Measurements from ENCODE around the gene MEGF9.

Gene MEGF9

DNA sequence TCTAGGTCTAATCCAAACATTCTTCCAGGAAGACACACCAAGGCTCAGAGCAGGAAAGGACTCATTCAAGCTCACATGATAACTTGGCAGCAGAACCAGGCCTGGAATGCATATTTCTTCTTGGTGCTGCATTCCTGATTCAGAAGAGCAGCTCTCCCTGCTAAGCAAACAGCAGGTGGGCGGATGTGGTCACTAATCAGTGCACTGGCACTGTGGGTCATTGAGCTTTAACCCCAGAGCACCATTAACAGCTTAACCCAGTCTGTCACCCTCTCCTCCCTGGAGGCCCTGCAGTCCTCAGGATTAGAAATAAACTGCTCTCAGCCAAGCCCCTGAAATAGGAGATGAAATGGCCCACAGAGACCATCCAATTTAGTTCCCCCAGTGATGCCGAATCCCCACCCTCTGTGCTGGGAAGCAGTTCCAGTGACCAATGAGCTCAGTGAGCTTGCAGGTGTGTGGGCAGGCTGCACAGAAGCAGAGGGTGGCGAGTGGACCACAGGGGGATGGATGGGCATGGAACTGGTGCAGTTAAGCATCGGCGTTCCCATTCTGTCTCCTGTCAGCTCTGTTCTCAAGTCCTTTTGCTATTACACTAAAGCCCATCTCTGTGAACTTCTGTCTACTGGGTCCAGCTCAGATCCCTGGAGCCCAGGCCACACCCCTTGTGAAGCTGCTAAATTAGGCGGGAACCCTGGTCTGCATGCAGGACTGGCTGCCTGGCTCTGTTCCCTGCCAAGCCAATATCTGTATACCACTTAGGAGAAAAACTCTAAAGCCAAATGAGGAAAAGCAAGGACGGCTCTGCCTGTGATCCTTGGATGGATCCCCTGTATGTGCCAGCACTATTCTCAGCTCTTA lies 16.6 kb upstream of the MEGF9 start:
- DNase-seq = no peak

DNA sequence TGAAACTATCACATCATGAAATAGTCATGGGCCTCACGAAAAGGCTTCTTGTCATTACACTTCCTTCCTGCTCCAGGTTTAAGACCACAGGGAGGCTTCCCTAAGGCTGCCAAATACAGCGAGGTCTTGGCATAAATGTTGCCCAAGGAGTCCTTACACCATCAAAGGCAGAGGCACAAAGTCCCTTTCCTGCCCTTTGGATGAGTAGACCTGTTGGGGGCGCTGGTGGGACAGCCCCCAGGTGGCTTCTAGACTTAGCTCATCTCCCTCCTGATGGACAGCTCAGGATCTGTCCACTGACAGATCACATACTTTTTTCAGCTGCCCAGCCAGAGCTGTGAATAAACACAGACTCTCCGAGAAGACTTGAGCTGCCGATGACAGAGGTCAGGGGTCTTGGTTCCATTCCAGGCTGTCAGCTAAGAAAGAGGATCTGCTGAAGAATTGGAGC lies 15.5 kb upstream of the MEGF9 start:
- DNase-seq = no peak

DNA sequence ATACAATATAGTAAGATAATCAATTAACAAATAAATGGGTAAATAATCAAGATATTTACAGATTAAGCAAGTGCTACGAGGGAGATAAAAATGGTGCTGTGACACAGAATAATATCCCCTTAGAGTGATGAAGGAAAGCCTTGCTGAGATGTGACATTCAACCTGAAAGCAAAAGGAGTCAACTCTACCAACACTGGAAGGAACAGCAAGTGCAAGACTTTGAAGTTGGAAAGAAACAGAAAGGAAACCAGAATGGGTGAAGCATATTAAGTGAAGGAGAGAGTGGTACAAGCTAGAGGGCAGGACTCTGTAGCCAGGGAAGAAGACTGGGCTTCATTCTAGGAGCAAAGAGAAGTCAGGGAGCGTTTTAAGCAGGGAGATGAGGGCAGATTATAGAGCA lies 12.2 kb upstream of the MEGF9 start:
- no peak for DNase-seq

DNA sequence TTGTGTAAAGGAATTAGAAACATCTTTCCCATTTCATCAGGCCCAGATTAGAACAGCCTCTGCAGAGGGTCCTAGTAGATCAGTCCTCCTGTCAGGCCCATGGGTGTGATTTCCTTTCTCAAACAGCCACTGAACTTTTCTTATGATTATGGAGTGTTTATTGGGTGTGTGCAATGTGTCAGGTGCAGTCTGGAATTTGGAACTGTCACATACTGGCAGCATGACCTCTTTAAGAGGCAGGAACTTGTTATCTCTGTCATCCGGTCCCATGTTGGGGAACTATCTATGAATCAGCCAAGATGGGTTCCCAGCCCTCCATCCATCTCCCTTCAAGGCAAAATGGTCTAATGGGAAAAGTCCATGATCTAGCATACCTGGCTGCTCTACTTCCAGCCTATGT lies 11.6 kb upstream of the MEGF9 start:
- no peak for DNase-seq

DNA sequence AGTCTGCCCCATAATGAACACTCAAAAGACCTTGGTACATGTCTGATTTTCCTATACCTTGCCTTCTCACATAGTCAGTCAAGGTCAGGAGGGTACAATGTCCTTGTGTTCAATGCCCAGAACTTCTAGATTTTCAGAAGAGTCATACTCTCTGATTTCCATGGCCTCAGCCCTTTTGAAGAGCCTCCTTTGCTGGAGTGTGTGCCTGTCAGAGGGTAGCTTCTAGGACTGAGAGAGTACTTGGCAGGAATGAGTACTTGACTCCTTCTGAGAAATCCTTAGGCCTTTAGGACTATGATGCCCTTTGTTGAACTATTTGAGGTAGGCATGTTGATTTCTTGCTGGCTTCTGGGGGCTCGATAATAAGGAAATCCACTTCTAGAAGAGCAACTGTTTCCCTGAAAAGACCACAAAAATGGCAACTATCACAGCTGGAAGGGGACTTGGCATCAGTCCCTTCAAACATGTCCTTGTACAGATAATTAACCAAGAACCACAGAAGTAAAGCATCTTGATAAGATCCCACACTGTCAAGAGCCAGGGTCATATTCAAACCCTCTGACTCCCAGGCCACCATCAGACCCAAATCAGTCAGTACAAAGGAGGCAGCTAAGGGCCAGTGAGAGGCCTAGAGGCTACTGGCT lies 10.6 kb upstream of the MEGF9 start:
- no peak for DNase-seq

DNA sequence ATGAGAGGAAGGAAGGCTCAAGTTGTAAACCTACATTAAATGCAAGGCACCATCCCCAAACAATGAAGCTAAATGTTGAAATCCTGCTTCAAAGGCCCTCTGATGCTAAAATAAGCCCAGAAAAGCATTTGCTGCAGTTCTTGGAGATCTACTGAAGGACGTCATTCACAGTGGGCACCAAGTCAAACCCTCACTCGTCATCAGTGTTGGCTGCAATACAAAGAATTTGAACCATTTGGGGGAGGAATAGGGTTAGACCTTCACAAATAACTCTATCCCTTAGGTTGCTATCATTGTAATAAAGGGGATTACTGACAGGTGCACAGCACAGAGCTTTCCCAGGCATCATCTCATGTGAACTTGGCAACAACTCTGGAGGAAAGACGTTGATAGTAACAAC lies 9.3 kb upstream of the MEGF9 start:
- DNase-seq = no peak

DNA sequence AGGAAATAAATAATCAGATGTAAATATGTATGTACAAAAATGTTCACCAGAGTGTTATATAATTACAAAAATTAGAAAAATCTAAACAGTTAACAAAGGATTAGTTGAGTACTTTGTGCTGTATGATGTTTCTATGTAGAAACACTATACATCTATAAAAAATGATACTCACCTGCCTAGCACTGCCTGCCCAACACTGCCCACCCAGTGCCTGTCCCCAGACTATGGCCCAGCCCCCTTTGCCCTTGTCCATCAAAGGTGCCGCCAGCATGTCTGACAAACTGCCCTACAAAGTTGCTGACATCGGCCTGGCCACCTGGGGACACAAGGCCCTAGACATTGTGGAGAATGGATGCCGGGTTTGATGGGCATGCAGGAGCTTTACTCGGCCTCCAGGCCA lies 6.1 kb upstream of the MEGF9 start:
- DNase-seq = no peak

DNA sequence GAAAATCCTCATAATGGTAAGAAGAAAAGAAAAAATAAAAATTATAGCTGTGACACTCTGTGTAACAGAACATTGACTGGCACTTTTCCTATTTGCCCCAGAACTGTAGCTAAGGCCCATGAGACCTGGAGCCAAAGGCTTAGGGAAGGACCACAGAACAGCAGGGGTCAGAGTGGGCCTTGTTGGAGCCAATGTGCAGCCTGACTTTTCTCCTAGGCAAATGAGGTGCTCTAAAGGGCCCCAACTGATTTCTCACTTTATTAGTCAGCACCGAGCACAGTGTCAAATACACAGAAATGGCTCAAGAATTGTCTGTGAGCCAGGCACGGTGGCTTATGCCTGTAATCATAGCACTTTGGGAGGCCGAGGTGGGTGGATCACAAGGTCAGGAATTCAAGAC lies 4.0 kb upstream of the MEGF9 start:
- no peak for DNase-seq

DNA sequence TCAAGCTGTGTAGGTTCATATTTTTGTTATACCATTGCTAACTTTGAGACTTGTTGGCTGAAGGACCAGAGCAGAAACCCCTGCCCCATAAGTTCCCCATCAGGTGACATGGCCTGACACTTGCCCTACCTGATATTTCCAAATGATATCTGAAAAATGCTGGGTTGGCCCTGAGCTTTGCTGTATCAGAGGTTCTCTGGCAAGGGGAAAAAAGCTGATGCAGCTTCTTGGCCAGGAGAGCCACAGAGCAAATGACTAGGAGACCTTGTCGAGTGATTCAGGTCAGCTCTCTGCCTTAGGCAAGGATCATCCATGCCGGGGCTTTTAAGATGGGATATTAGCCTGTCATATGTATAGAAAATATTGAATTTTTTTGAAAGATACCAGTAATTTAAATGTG lies 2.9 kb upstream of the MEGF9 start:
- DNase-seq = no peak

DNA sequence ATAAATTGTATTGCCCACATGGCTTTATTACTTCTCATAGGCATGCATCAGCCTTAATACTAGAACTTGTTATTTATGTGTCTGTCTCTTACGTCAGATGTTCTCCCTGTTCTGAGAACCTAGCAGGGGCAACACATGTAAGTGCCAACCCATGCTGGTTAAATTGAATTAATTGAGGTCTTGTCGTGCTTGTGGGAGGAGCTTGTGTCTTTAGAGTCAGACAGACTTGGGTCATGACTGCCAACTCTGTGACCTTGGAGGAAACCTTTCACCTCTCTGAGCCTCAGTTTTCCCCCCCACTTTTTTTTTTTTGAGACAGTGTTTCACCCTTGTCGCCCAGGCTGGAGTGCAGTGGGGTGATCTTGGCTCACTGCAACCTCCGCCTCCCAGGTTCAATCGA lies 2.2 kb upstream of the MEGF9 start:
- DNase-seq = no peak

DNA sequence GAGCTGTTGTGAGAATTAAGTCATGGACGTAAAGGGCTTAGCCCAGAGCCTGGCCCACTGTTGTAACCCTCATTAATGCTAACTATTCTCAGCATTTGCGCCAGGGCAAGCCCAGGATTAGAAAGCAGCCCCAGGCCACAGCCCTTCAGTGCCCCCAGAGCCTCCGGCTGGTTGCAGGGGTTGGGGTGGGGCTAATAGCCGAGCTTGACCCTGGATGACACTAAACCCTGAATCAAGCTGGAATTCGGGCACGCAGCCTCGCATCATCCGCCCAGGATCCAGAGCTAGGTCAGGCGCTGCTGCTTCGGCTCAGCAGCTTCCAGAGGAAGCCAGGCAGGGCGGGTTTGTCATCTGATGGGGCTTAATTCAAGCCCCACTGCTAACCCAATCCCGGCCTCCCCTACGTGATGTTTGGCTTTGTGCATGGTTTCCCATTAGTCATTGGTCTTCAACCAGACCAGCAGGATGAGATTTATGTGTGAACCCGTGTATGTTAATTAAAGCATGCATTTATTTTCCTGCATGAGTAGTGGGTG lies 1.2 kb upstream of the MEGF9 start:
- no peak for DNase-seq

DNA sequence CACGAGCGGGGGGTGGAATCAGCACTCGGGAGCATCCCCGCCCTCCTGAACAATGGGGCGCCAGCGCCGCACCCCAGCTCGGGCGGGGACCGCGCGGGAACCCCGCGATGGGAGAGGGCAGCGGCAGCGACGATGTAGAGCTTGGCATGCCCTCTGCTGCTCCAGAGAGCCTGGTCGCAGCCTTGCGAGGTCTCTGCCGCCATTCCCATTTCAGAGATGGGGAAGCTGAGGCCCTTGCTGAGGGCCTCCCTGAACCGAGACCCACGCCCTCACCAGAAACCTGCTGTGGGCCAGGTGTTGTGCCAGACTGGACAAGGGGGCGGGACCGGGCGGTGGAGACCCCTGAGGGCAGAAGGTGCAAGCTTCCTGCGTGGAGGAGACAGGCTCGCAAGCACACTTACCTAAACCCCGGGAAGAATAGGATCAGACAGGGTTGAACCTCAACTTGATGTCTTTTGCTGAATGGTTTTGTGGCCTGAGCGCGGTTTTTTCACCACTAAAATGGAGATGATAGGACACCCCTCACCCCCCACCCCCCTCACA lies 647 bp upstream of the MEGF9 start:
- no peak for DNase-seq

DNA sequence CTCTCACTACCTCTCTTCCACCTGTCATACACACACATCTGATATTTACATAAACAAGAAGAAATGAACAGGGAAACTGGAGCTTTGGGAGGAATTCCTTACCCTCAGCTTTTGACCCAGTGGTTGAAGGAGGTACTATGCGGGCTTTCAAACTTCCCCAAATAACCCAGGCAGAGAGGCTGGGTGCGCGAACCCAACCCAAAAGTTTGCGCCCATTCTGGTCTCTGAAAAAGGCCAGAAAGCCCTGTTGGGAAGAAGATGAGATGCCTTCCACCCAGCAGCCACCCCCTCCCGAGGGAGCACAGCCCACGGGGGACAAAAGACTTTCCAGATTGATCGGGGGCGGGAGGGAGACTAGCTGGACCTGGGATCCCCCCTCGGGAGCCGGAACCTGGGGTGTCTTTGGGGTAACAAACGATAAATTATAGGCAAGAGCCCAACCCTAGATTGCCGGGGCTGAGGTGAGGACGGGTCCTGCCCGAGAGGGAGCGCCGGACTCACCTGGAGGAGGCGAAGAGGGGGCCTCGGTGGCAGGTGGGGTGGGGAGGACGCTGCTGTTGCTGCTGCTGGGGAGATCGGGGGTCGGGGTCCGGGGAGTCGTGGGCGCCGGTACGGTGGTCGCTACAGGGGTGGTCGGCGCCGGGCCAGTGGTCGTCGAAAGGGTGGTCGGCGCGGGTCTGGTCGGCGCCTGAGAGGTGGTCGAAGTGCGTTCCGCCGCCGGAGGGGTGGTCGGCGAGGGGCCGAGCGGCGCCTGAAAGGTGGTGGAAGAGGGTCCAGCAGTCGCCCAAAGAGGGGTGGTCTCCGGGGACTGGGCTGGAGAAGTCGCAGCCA lies 798 bp downstream of the MEGF9 start:
- DNase-seq = no peak

DNA sequence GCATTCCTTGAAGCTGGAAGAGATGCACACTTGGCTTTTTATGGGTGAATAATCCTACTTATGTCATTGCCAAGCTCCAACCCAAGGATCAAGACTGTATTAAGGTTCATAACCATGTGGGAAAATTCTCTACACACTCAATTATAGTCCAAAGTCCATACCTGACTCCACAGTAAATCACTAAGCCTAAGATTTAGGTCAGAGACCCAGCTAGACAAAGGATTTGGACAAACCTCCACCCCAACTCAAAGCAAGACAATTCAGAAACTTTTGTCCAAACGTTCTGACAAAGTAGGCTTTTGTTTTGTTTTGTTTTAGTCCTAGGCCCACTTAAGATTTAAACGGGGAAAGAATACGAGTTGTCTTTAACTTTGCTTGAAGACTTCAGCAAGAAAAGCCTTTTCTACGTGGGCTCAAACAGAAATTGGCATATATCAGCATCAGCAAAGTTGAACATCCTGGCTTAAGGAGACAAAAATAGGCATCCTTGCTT lies 1.7 kb downstream of the MEGF9 start:
- DNase-seq = no peak

DNA sequence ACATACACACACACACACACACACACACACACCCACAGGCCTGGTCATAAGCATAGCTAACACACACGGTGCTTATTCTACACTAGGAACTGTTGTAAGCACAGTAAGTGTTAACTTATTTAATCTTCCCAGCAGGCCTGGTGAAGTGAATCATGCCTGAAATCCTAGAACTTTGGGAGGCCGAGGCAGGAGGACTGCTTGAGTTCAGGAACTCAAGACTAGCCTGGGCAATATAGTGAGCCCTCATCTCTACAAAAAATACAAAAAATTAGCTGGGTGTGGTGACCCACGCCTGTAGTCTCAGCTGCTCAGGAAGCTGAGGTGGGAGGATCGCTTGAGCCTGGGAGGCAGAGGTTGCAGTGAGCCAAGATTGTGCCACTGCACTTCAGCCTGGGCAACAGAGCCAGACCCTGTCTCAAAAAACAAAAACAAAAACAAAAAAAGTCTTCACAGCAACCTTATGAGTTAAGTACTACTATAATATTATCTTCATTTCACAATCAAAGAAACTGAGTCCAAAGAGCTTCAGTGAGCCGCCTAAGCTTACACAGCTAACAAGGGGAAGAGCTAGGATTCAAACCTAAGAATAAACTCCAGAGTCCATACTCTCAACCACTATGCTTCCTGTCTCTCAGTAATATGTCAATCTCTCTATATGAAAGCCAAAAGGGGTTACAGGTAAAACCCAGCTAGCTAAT lies 2.3 kb downstream of the MEGF9 start:
- no peak for DNase-seq

DNA sequence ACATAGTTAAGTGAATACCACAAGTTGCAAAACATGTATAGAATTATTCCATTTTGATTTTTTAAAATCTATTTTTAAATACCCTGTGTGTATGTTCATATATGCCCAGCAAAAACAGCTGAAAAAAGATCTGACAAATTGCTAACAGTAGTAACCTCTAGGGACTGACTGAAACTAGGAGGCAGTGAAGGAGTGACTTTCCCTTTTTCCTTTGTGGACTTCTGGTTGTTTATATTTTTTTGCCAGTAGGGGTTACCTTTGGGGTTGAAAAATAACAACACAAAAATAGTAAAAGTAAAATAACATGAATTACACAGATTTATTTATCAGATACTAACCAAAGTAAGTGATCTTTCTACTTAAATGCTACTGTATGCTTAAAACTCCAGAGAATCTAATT lies 2.9 kb downstream of the MEGF9 start:
- no peak for DNase-seq

DNA sequence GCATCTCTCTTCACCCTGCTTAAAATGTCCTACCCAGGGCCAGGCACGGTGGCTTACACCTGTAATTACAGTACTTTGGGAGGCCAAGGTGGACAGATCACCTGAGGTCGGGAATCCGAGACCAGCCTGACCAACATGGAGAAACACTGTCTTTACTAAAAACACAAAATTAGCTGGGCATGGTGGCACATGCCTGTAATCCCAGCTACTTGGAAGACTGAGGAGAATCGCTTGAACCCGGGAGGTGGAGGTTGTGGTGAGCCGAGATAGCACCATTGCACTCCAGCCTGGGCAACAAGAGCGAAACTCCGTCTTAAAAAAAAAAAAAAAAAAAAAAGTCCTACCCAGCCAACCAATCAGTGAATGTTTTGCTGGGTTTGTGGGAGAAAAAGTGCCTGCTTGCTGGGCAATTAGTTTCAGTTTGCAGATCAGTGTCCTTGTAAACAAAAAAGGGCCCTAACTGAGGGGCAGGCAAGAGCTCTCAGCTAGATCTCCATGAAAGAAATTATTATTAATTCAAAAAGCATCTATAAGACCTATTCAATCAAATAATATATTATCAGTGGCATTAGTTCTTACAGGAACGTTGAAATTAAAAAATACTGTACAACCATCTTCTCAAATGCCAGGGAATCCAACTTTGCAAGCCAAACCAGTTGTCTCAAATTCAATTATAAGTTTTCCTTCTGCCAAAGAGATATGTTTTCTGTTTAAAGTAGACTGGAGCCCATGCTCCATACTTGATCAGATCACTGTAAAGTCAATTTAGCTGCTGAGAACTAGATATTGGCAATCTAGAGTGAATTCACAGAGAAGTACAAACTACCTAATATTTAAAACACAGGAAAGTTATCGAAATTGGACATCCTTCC lies 3.9 kb downstream of the MEGF9 start:
- no peak for DNase-seq

DNA sequence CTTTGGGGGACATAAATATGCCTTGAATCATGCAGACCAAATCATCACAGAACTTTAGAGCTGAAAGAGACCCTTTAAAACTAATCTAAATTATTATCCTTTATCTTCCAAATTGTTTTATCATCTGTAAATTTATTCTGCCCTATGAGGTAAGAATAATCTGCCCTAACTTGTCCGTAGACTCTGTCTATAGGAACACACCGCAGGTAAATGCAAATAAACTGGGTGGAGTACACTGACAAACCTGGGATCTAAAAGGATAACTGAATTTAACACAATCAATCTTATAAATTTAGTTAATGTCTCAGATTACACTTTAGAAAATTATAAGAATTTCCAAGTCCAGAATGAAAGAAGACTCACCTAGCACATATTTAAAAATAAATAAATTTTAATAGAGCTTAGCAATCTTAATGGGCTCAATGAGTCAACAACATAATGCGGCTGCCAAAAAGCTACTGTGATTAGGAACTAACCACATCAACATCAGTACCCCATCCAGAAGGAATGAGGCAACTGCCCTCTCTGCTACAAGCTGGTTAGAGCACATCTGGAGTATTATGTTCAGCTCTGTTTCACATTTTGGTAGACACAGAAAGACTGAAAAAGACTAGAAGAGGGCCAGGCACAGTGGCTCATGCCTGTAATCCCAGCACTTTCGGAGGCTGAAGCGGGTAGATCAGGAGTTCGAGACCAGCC lies 5.6 kb downstream of the MEGF9 start:
- no peak for DNase-seq

DNA sequence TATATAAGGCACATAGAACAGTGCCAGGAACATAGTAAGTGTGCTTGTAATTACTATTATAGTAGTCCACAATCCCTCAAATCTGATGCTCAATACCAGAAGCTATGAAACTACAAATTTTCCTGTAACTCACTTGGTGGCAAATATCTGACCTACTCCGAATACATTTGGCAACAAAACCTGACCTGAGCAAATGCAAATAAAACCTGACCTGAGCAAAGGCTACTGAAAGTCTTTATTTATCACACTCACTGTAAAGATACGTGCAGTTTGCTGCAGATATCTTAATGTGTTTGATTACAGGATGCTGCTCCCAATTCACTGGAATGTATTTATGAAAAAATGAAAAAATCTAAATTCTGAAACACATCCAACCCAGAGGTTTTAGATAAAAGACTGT lies 7.1 kb downstream of the MEGF9 start:
- no peak for DNase-seq

DNA sequence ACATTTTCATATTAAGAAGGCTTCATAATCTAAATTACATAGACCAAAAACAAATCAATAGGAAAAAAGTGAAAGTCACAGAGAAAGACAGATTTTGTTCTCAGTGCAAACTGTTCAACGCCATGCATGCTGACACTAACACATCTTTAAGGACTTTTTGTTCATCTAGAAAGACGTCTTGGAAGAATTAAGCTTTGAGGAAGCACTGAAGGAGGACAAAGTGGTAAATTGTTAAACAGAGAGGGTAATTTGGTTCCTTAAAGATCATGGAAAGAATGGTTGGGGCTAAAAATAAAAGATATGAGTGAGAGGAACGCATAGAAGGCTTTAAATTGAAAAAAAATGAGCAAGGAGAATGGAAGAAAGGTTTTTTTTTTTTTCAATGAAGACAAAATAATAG lies 9.1 kb downstream of the MEGF9 start:
- DNase-seq = no peak

DNA sequence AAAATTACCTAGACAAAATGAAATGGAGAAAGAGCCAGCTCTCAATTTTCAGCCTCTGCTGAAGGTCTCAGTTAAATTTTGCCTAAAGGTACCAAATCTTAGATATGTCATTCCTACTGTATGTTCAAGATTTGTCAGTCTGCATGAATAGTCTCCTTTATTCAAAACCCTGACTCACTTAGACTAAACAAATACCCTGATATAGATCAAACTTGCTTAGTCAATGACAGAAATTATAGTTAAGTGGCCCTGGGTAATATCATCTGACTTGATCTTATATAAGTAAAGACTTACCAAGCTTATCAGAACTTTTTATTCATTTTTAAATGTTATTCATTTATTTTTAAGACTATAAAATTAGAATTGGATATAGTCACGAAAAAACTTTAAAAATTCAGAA lies 12.2 kb downstream of the MEGF9 start:
- no peak for DNase-seq

All from NCI-H1930 (cell line).